ENCODE data around the gene SEPTIN10.
A peak's percentile ranks its signal among the peaks of the same experiment; 100 is the strongest.
"Not testable (repeated sequence)": the region's sequence is repeated elsewhere in the genome, so short reads cannot be mapped to it uniquely, and the experiment has no call there.

SEPTIN10 gene

DNA sequence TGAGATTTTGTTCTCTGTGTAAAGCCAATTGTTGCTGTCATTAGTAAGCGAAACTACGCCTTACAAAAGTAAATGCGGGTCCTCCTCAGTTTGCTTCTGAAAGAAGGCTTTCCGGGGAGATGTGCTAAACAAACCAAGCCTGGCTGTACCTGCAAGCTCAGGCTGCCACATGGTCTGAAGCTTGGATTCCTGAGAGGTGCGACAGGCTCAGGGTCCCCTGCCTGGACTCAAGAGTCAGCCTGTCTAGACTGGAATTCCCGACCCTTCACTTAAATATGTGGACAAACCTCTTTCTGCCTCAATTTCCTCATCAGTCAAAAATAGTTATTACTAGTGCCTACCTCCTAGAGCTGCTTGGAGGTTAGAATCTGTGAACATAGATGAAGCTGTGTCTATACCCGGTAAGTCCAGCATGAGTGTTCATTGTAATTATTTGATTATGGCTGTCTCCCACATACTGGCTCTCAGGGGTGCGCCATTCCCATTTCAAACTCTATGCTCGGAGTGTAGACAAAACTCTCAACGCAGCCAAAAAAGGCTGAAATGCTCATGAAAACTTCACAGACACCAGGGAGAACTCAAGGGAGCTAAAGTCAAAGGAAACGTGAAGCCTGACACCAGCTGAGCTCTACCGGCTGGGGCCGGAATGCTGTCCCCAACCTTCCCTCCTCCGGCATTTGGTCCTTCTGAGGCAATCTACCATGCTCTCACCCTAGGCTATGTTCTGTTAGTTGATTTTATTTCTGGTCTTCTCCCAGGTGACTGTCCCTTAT lies 31.8 kb upstream of the SEPTIN10 start:
- no peak overlapping the region for H3K9ac ChIP-seq (ENCODE audit: low read length)
- no peak overlapping the region for H3K27ac ChIP-seq (ENCODE audit: low read depth, low read length)

DNA sequence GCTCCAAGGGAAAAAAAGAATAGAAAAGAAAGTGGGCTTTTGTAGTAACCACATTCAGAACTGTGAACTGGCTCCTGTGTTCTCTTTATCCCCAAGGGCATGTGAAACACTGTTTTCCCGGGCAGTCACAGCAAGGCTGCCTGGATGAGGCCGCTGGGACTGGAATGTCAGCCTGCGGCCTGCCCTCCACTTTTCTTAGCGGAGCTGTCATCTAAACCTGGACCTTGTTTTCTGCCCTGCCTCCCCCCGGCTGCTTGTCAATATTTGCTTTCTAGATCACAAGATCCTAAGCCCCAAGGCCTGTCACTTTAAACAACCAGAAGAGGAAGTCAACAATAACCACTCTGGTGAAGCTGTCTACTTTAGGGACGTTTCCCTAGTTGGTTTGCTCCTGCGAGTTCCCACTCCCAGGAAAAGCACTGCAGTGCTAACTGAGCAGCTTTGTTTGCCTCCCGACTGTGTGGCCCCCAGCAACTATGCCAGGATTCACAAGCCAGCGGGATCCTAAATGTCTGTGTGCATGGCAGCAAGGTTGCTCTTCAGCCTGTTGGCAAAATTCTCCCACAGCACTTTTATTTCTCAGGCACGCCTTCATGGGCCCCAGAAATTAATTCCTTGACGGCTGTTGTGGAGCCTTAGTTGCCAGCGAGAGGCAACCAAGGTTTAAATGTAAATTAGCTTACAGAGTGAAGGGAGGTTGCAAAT lies 31.0 kb upstream of the SEPTIN10 start:
- no peaks in the 10 kb centered on the region for H3K27me3 ChIP-seq (ENCODE audit: control insufficient read depth, insufficient read depth, low read length)
- H3K4me1 ChIP-seq (ENCODE audit: control insufficient read depth, insufficient read depth, low read length): peaks cover 5% of the 10 kb centered on the region
- H3K36me3 ChIP-seq (ENCODE audit: control insufficient read depth, insufficient read depth, low read length): no peaks in the 10 kb centered on the region
- no peak overlapping the region for H3K4me3 ChIP-seq (ENCODE audit: low read length)
- peak overlapping the region; percentile 25 for H3K27ac ChIP-seq (ENCODE audit: low read depth, low read length)
- no peak overlapping the region for H3K9ac ChIP-seq (ENCODE audit: low read length)

More for the DNA sequence above, 31.8 kb upstream of the SEPTIN10 start:
- Histone ChIP-seq H3K27me3 (ENCODE audit: control insufficient read depth, insufficient read depth, low read length) (no peaks in the 10 kb centered on the region), H3K36me3 (ENCODE audit: control insufficient read depth, insufficient read depth, low read length) (no peaks in the 10 kb centered on the region), H3K4me1 (ENCODE audit: control insufficient read depth, insufficient read depth, low read length) (peaks cover 5% of the 10 kb centered on the region), H3K4me3 (ENCODE audit: low read length) (no peak overlapping the region)

DNA sequence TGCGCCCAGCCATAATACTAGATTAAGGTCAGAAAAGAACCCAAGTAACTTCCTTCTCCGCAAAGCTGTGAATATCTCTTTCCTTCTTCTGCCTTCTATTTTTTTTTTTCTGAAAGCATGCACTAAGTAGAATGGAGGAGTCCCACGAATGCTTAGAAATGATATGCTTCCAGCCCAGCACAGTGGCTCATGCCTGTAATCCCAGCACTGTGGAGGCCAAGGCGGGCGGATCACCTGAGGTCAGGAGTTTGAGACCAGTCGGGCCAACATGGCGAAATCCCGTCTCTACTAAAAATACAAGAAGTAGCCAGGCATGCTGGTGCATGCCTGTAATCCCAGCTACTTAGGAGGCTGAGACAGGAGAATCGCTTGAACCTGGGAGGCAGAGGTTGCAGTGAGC lies 26.2 kb upstream of the SEPTIN10 start:
- H3K4me1 ChIP-seq (ENCODE audit: control insufficient read depth, insufficient read depth, low read length); H3K27ac ChIP-seq (ENCODE audit: low read depth, low read length); H3K9ac ChIP-seq (ENCODE audit: low read length); H3K27me3 ChIP-seq (ENCODE audit: control insufficient read depth, insufficient read depth, low read length); H3K4me3 ChIP-seq (ENCODE audit: low read length); H3K36me3 ChIP-seq (ENCODE audit: control insufficient read depth, insufficient read depth, low read length): not testable (repeated sequence)

DNA sequence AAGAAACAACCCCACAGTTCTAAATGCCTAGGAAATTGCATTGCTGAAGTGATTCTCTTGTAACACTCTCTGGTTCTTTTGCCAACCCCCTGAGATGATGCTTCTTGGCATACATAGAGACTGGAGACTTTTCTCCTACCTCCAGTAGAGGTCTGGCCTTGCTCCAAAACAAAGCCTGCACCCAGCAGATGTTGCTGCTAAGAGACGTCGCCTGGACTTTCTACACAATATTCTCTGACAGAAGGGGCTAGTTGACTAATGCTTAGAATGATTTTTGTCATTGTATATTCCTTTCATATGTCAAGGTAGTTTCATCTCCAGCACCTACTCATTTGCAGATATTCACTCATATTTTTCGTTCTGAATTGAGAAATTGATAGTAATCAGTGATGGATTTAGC lies 25.0 kb upstream of the SEPTIN10 start:
- Histone ChIP-seq H3K27me3 (ENCODE audit: control insufficient read depth, insufficient read depth, low read length) (no peaks in the 10 kb centered on the region), H3K27ac (ENCODE audit: low read depth, low read length) (no peak overlapping the region), H3K4me1 (ENCODE audit: control insufficient read depth, insufficient read depth, low read length) (no peaks in the 10 kb centered on the region), H3K9ac (ENCODE audit: low read length) (no peak overlapping the region), H3K4me3 (ENCODE audit: low read length) (no peak overlapping the region), H3K36me3 (ENCODE audit: control insufficient read depth, insufficient read depth, low read length) (no peaks in the 10 kb centered on the region)

DNA sequence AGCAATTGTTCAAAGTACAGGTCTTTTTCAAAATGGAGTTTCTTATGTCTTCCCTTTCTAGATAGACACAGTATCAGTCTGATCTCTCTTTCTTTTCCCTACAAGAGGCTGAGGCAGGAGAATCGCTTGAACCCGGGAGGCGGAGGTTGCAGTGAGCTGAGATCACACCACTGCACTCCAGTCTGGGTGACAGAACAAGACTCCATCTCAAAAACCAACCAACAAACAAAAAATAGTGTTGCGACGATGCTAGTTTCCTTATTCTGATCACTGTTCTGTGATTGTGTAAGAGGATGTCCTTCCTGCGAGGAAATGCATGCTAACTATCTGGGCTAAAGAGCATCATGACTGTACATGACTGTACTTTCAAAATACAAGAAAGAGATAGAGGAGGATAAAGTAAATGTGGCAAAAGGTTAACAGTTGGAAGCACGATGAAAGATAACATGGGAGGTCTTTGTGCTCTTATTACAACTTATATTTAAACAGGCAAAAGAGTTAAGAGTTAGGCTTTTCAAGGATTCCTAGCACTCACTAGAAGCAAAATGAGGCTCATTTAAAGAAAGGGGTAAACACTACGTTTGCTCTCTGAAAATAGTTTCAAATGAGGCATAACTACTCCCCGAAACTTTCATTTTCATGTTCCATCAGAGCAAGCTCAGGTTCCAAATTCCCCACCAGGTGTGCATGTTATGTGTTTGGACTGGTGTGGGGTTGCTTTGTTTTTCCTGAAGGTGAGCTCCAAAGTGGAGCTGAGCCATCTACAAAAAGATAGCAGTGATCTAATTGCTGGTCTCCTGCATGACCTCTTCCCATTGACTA lies 24.2 kb upstream of the SEPTIN10 start:
- no peaks in the 10 kb centered on the region for H3K27me3 ChIP-seq (ENCODE audit: control insufficient read depth, insufficient read depth, low read length)
- H3K9ac ChIP-seq (ENCODE audit: low read length): no peak overlapping the region
- no peak overlapping the region for H3K27ac ChIP-seq (ENCODE audit: low read depth, low read length)
- H3K4me1 ChIP-seq (ENCODE audit: control insufficient read depth, insufficient read depth, low read length): no peaks in the 10 kb centered on the region
- no peaks in the 10 kb centered on the region for H3K36me3 ChIP-seq (ENCODE audit: control insufficient read depth, insufficient read depth, low read length)
- H3K4me3 ChIP-seq (ENCODE audit: low read length): no peak overlapping the region

DNA sequence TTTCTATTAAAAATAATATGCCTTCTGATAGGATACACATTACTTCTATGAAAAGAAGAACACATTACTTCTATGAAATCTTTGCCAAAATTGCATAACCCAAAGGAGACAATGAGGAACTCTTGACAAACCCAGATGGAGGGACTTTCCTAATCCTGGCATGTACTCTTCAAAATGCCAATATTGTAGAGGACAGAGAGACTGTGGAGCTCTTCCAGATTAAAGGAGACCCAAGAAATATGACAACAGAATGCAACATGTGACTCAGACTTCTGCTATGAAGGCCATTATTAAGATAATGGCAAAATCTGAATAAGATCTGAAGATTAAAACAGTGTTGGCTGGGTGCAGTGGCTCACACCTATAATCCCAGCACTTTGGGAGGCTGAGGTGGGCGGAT lies 22.6 kb upstream of the SEPTIN10 start:
- no peak overlapping the region for H3K27ac ChIP-seq (ENCODE audit: low read depth, low read length)

DNA sequence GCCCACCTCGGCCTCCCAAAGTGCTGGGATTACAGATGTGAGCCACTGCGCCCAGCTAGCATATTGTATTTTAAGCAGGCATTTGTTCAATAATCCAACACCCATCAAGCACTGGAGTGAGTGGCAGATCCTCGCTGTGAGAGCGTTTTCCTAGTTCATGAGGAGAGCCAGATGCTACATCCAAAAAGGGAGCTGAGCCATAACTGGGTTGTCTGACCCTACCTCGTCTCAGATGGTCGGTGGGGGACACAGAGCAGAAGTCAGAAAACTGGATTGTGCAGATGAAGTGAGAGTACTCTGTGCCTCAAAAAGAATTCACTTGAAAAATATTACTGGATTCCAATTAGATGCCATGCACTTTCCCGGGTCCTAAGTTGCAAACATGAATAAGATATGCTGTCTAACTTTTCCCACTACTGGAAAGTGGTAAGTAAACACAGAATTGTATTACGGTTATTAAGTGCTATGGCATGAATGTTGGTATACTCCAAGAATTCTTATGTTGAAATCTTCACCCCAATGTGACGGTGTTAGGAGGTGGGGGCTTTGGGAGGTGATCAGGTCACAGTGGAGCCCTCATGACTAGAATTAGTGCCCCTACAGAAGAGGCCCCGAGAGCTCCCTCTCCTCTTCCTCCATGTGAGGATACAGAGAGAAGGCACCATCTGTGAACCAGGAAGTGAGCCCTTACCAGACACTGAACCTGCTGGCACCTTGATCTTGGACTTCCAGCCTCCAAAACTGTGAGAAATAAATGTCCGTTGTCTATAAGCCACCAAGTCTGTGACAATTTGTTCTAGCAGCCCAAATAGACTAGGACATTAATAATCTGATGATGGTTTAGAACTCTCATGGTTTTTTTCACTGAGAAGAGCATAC lies 21.9 kb upstream of the SEPTIN10 start:
- H3K27me3 ChIP-seq (ENCODE audit: control insufficient read depth, insufficient read depth, low read length): no peaks in the 10 kb centered on the region
- no peaks in the 10 kb centered on the region for H3K36me3 ChIP-seq (ENCODE audit: control insufficient read depth, insufficient read depth, low read length)
- H3K4me3 ChIP-seq (ENCODE audit: low read length): no peak overlapping the region
- no peak overlapping the region for H3K9ac ChIP-seq (ENCODE audit: low read length)
- H3K27ac ChIP-seq (ENCODE audit: low read depth, low read length): no peak overlapping the region
- no peaks in the 10 kb centered on the region for H3K4me1 ChIP-seq (ENCODE audit: control insufficient read depth, insufficient read depth, low read length)

More for the DNA sequence above, 22.6 kb upstream of the SEPTIN10 start:
- no peaks in the 10 kb centered on the region for H3K27me3 ChIP-seq (ENCODE audit: control insufficient read depth, insufficient read depth, low read length)
- H3K4me3 ChIP-seq (ENCODE audit: low read length): no peak overlapping the region
- no peaks in the 10 kb centered on the region for H3K4me1 ChIP-seq (ENCODE audit: control insufficient read depth, insufficient read depth, low read length)
- H3K9ac ChIP-seq (ENCODE audit: low read length): no peak overlapping the region
- H3K36me3 ChIP-seq (ENCODE audit: control insufficient read depth, insufficient read depth, low read length): no peaks in the 10 kb centered on the region

DNA sequence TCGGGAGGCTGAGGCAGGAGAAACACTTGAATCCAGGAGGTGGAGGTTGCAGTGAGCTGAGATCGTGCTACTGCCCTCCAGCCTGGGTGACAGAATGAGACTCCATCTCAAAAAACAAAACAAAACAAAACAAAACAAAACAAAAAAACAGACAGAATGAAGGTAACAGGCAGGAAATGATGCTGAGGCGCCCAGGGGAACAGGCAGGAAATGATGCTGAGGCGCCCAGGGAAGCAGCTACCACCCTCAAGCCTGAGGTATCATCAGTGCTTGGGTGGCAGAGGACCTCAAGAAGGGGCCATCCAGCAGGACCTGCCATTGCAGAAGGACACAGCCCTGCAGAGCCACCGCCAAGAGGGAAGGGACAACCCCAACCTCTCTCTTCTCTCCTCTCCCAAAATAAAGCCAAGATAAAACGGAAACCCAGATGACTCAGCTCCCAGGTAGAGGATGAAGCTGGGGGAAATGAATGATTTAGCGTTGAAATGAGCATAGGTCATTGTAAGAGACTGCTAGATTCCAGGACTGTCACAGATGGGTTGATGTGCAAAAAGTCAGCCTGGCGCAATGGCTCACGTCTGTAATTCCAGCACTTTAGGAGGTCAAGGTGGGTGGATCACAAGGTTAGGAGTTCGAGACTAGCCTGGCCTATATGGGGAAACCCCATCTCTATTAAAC lies 19.7 kb upstream of the SEPTIN10 start:
- no peak overlapping the region for H3K27ac ChIP-seq (ENCODE audit: low read depth, low read length)
- H3K27me3 ChIP-seq (ENCODE audit: control insufficient read depth, insufficient read depth, low read length): no peaks in the 10 kb centered on the region
- H3K4me1 ChIP-seq (ENCODE audit: control insufficient read depth, insufficient read depth, low read length): no peaks in the 10 kb centered on the region
- H3K36me3 ChIP-seq (ENCODE audit: control insufficient read depth, insufficient read depth, low read length): no peaks in the 10 kb centered on the region
- no peak overlapping the region for H3K4me3 ChIP-seq (ENCODE audit: low read length)
- H3K9ac ChIP-seq (ENCODE audit: low read length): no peak overlapping the region

DNA sequence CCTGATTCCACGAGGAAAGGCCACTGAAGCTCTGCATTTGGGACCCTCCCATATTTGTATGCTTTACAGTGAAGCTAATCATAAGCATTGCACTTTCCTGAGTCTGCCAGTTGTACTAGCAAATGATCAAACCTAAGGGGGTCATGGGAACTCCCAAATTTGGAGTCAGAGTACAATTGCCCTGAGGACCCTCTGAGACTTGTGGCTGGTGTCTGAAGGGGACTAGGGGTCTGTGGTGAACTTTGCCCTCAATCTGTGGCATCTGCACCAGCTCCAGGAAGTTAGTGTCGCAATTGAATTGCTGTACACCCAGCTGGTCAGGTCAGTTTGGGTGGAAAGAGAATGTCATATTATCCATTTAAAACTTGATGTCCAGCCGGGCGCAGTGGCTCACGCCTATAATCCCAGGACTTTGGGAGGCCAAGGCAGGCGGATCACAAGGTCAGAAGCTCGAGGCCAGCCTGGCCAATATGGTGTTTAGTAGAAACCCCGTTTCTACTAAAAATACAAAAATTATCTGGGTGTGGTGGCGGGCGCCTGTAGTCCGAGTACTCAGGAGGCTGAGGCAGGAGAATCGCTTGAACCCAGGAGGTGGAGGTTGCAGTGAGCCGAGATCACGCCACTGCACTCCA lies 18.5 kb upstream of the SEPTIN10 start:
- no peaks in the 10 kb centered on the region for H3K27me3 ChIP-seq (ENCODE audit: control insufficient read depth, insufficient read depth, low read length)

DNA sequence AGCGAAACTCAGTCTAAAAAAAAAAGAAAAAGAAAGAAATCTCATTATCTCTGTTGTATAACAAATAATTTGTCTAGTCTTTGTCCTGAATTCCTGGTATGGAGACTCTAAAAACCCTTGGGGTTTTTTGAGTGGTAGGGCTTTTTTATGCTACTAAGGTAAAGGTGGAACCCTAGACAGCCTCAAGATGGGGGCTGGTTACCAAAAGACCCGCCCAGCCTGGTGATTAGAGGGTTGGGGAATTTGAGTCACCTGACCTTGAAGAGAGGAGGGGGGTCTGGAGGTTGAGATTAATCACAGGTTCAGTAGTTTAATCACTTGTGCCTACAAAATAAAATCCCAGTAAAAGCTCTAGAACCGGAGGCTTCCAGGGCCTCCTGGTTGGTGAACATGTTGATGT lies 18.0 kb upstream of the SEPTIN10 start:
- H3K36me3 ChIP-seq (ENCODE audit: control insufficient read depth, insufficient read depth, low read length): no peaks in the 10 kb centered on the region
- H3K27me3 ChIP-seq (ENCODE audit: control insufficient read depth, insufficient read depth, low read length): no peaks in the 10 kb centered on the region
- H3K9ac ChIP-seq (ENCODE audit: low read length): no peak overlapping the region
- H3K27ac ChIP-seq (ENCODE audit: low read depth, low read length): no peak overlapping the region
- no peak overlapping the region for H3K4me3 ChIP-seq (ENCODE audit: low read length)
- no peaks in the 10 kb centered on the region for H3K4me1 ChIP-seq (ENCODE audit: control insufficient read depth, insufficient read depth, low read length)

More for the DNA sequence above, 18.5 kb upstream of the SEPTIN10 start:
- H3K9ac ChIP-seq (ENCODE audit: low read length): no peak overlapping the region
- H3K4me3 ChIP-seq (ENCODE audit: low read length): no peak overlapping the region
- H3K27ac ChIP-seq (ENCODE audit: low read depth, low read length): no peak overlapping the region
- H3K36me3 ChIP-seq (ENCODE audit: control insufficient read depth, insufficient read depth, low read length): no peaks in the 10 kb centered on the region
- no peaks in the 10 kb centered on the region for H3K4me1 ChIP-seq (ENCODE audit: control insufficient read depth, insufficient read depth, low read length)

Measured in rectal smooth muscle tissue (tissue), 1 donor.